T1000 (cell line): Measurements from ENCODE around the gene COMMD7.

ENCODE experiments used
- DNase-seq: peaks from one replicate; lab custom pipeline; 2025; ENCODE audit warnings: mixed read lengths; lab: John Stamatoyannopoulos, UW

COMMD7 gene

GRCh38 chr20:32675223-32675975 is 67.9 kb downstream of the COMMD7 start:
- DNase-seq: no peak

- no peak for DNase-seq
Measured at GRCh38 chr20:32674362-32674789, 68.9 kb downstream of the COMMD7 start.

- no peak for DNase-seq
Measured at GRCh38 chr20:32672982-32673851, 70.0 kb downstream of the COMMD7 start.

- no peak for DNase-seq
Measured at GRCh38 chr20:32672394-32672981, 70.8 kb downstream of the COMMD7 start.

GRCh38 chr20:32670773-32671455 is 72.4 kb downstream of the COMMD7 start:
- DNase-seq: no peak

GRCh38 chr20:32667027-32667426 is 76.2 kb downstream of the COMMD7 start:
- DNase-seq: no peak

GRCh38 chr20:32664678-32665159 is 78.5 kb downstream of the COMMD7 start:
- no peak for DNase-seq

GRCh38 chr20:32664012-32664677 is 79.1 kb downstream of the COMMD7 start:
- no peak for DNase-seq

- no peak for DNase-seq
Measured at GRCh38 chr20:32663335-32664011, 79.8 kb downstream of the COMMD7 start.

- DNase-seq: no peak
Measured at GRCh38 chr20:32661820-32662528, 81.3 kb downstream of the COMMD7 start.

GRCh38 chr20:32660661-32661060 is 82.6 kb downstream of the COMMD7 start:
- DNase-seq: no peak

GRCh38 chr20:32656827-32657226 is 86.4 kb downstream of the COMMD7 start:
- DNase-seq: no peak

- DNase-seq: no peak
Measured at GRCh38 chr20:32655903-32656512, 87.3 kb downstream of the COMMD7 start.

GRCh38 chr20:32652739-32653526 is 90.3 kb downstream of the COMMD7 start:
- DNase-seq: peak; percentile 60
